Naive thymus-derived CD8-positive, alpha-beta T cell (primary cell): ENCODE data around the gene APBB1. TPM values are rescaled to one million over a fixed set of nuclear protein-coding genes. Genes with fewer than 3 reads are reported as not detected.

ENCODE experiments used
- ATAC-seq, 2 donors: fragments of 150-1000 bp; cut with Tn5 transposase in 1 of 2; sonication (Bioruptor Pico), chemical (Tn5 transposase) in 1 of 2; 1 replicate in 1 of 2; 2 replicates in 1 of 2; pipeline ENCODE4 v1.10.0; 2021; ENCODE audit warnings: mild to moderate bottlenecking in 2 of 2, moderate library complexity in 2 of 2
- POLR2A ChIA-PET: fragments of 350-600 bp; sonication (Branson Sonifier 250); formaldehyde crosslinking; loops from one replicate; lab custom pipeline; 2021; ENCODE audit warnings: antibody characterized with exemption; lab: Charles Lee
- DNase-seq, 10 donors: peaks; one replicate each; pipeline versions ENCODE4 v3.0.0 to v3.0.0-alpha.2; 2020 to 2022
- H3K27ac Mint-ChIP-seq, 10 donors: one replicate each; pipeline ENCODE4 v1.8.0; 2020 to 2022; ENCODE audit warnings: mild to moderate bottlenecking in 10 of 10, mixed read lengths in 10 of 10, moderate library complexity in 4 of 10, inconsistent platforms in 1 of 10
- H3K27me3 Mint-ChIP-seq, 5 donors: one replicate each; pipeline ENCODE4 v1.8.0; 2021 to 2022; ENCODE audit warnings: mixed read lengths in 5 of 5
- H3K36me3 Mint-ChIP-seq, 3 donors: one replicate each; pipeline ENCODE4 v1.8.0; 2020 to 2022; ENCODE audit warnings: mixed read lengths in 3 of 3, mild to moderate bottlenecking in 2 of 3, inconsistent platforms in 1 of 3
- H3K4me1 Mint-ChIP-seq, 4 donors: one replicate each; pipeline ENCODE4 v1.8.0; 2021 to 2022; ENCODE audit warnings: mixed read lengths in 4 of 4
- H3K4me3 Mint-ChIP-seq, 10 donors: one replicate each; pipeline ENCODE4 v1.8.0; 2020 to 2022; ENCODE audit warnings: mild to moderate bottlenecking in 10 of 10, mixed read lengths in 10 of 10, moderate library complexity in 6 of 10, inconsistent platforms in 1 of 10
- H3K9me3 Mint-ChIP-seq, 9 donors: one replicate each; pipeline ENCODE4 v1.8.0; 2020 to 2022; ENCODE audit warnings: mixed read lengths in 9 of 9, mild to moderate bottlenecking in 3 of 9, inconsistent platforms in 1 of 9, moderate library complexity in 1 of 9
- polyA plus RNA-seq, 3 donors: library from polyadenylated mRNA; unstranded; fragments of 300-500 nt; fragmentation: Illumina TruSeq; gene quantifications; one replicate each; pipeline ENCODE4 v1.2.3, GENCODE V29; 2021
- total RNA-seq, 8 experiments: library from RNA in 2 of 8; stranded (reverse) in 2 of 8; gene quantifications; one replicate each; pipeline ENCODE4 v1.2.3 and lab custom pipeline; 2021 to 2026

Gene APBB1
- total and polyA plus RNA-seq, 5 experiments from 2014 or later = 115 to 196 (median 141) TPM

- H3K4me1 Mint-ChIP-seq = peaks cover 0 to 6% (median 0%) of the 10 kb centered on the region in 4 donors
- POLR2A ChIA-PET = no interaction called here
- no peaks in the 10 kb centered on the region for H3K36me3 Mint-ChIP-seq
- H3K27ac Mint-ChIP-seq = peak overlapping the region in 1 of 10 donors; percentile 44
- DNase-seq (no peak), ATAC-seq (no peak)
- no peaks in the 10 kb centered on the region for H3K9me3 Mint-ChIP-seq
- H3K27me3 Mint-ChIP-seq = no peaks in the 10 kb centered on the region
- no peak overlapping the region for H3K4me3 Mint-ChIP-seq
These were observed 58.7 kb downstream of the APBB1 start for GRCh38 chr11:6360183-6360582.

DNA sequence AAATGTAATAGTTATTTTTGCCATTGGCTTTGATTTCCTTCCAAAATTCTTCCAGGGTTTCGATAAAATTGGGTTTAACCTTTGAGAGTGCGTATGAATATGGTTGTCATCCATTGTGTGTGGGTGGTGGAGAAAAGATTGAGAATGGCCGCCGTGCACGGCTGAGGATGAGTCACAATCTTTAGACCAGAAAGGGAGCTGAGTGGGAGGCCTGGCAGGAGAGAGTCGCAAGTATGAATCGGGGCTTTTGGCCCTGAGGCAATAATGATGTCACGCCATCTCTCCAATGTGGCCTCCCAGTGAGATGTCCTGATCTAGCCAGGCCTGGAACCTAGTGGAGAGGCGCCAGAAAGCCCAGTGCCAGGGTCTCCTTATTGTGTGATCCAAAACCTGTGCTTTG, 61.7 kb downstream of the APBB1 start:
- peaks cover 0 to 2% (median 0%) of the 10 kb centered on the region in 4 donors for H3K4me1 Mint-ChIP-seq
- no peak overlapping the region for H3K27ac Mint-ChIP-seq
- POLR2A ChIA-PET = no interaction called here
- no peaks in the 10 kb centered on the region for H3K36me3 Mint-ChIP-seq
- DNase-seq (no peak), ATAC-seq (no peak)
- no peak overlapping the region for H3K4me3 Mint-ChIP-seq
- no peaks in the 10 kb centered on the region for H3K9me3 Mint-ChIP-seq
- peaks cover 0 to 2% (median 0%) of the 10 kb centered on the region in 5 donors for H3K27me3 Mint-ChIP-seq

DNA sequence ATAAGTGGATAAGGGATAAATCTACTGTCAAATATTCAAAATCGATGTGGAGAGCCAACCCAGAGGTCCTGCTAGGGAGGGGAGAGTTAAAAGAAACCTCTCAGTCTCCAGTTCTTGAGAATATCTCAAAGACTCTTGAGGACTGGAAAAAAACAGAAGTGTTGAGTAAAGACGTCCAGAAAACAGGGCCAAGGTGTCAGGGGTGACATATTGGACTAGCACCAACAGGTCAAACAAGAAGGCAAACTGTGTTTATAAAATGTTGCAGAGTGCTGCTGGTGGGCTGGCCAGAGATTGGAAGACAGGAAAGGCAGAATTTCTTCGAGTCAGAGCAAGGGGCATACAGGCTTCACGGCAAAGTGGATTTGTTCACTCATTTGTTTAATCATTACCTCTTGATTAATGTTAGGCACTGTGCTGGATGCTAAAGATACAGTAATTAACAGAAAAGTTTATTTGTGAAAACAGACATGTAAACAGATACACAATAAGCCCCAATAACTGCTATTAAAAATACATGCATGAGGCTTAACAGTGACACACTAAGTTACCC, 62.3 kb downstream of the APBB1 start:
- Mint-ChIP-seq H3K27ac (no peak overlapping the region), H3K4me1 (peaks cover 0 to 2% (median 0%) of the 10 kb centered on the region in 4 donors), H3K36me3 (no peaks in the 10 kb centered on the region), H3K9me3 (no peaks in the 10 kb centered on the region), H3K27me3 (peaks cover 0 to 2% (median 0%) of the 10 kb centered on the region in 5 donors), H3K4me3 (no peak overlapping the region)
- ATAC-seq (no peak), DNase-seq (no peak)
- POLR2A ChIA-PET = no interaction called here

- ATAC-seq = no peak
- Mint-ChIP-seq H3K36me3 (no peaks in the 10 kb centered on the region), H3K27me3 (peaks cover 0 to 2% (median 0%) of the 10 kb centered on the region in 5 donors), H3K9me3 (no peaks in the 10 kb centered on the region), H3K4me3 (no peak overlapping the region), H3K27ac (no peak overlapping the region), H3K4me1 (peaks cover 0 to 2% (median 0%) of the 10 kb centered on the region in 4 donors)
- POLR2A ChIA-PET = no interaction called here
- no peak for DNase-seq
These were observed 64.0 kb downstream of the APBB1 start for GRCh38 chr11:6354651-6355485.

GRCh38 chr11:6353367-6353987, 65.4 kb downstream of the APBB1 start:
- Mint-ChIP-seq H3K9me3 (no peaks in the 10 kb centered on the region), H3K36me3 (no peaks in the 10 kb centered on the region), H3K27me3 (peaks cover 0 to 2% (median 0%) of the 10 kb centered on the region in 5 donors), H3K4me3 (no peak overlapping the region), H3K27ac (peak overlapping the region in 4 of 10 donors; percentile 25 to 58 (median 52)), H3K4me1 (peaks cover 0 to 2% (median 0%) of the 10 kb centered on the region in 4 donors)
- ATAC-seq (peak; percentile 57 to 84), DNase-seq (peak; percentile 12 to 77 (median 54))
- POLR2A ChIA-PET = no interaction called here

DNA sequence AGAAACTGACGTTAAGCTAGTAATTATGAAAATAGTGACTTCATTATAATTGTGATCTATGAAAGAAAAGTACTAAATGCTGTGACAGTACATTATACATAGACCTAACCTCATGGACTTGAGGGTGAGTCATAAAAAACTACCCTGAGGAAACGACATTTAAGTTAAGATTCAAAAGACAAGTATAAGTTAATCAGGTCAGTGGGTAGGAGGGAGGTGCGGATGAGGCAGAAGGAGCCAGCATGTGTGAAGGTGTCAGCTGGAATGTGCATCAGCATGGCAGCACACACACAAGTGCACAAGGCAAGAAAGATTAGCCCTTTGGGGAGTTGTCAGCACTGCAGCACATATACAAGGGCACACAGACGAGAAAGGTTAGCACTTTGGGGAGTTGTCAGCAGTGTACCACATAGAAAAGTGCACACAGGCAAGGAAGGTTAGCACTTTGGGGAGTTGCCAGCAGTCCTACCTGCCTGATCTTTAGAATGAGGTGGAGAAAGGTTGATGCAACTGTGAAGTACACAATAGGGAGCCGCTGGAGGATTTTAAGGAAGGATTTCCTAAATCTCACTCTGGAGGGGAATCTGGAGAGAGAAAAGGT, 67.0 kb downstream of the APBB1 start:
- POLR2A ChIA-PET = no interaction called here
- no peak for DNase-seq
- H3K4me3 Mint-ChIP-seq = no peak overlapping the region
- no peaks in the 10 kb centered on the region for H3K36me3 Mint-ChIP-seq
- H3K27ac Mint-ChIP-seq = peak overlapping the region in 1 of 10 donors; percentile 35
- no peak for ATAC-seq
- peaks cover 0 to 5% (median 0%) of the 10 kb centered on the region in 5 donors for H3K27me3 Mint-ChIP-seq
- H3K9me3 Mint-ChIP-seq = no peaks in the 10 kb centered on the region
- peaks cover 0 to 2% (median 0%) of the 10 kb centered on the region in 4 donors for H3K4me1 Mint-ChIP-seq

DNA sequence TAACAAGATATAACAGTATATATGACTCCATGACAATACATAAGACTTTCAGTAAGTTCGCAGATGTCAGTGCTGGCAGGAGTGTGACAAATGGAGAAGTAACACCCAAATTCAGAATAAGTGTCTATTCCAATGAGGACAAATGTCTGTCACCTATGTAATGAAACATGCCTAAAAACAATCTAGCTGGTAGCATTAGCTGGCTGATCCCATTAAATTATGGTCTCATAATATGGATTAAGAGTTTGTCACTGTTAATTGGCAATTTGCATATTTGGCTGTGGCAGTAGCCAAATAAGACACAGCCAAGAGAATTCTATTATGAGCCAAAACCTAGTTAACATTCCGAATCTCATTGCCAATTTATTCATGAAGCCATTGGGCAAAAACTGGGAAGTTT, 68.4 kb downstream of the APBB1 start:
- H3K4me3 Mint-ChIP-seq = no peak overlapping the region
- H3K27me3 Mint-ChIP-seq = peaks cover 0 to 5% (median 3%) of the 10 kb centered on the region in 5 donors
- DNase-seq (no peak), ATAC-seq (no peak)
- no peaks in the 10 kb centered on the region for H3K36me3 Mint-ChIP-seq
- H3K27ac Mint-ChIP-seq = no peak overlapping the region
- POLR2A ChIA-PET = no interaction called here
- H3K4me1 Mint-ChIP-seq = peaks cover 0 to 2% (median 0%) of the 10 kb centered on the region in 4 donors
- no peaks in the 10 kb centered on the region for H3K9me3 Mint-ChIP-seq

- Mint-ChIP-seq H3K4me3 (no peak overlapping the region), H3K27me3 (peaks cover 0 to 7% (median 5%) of the 10 kb centered on the region in 5 donors), H3K9me3 (no peaks in the 10 kb centered on the region), H3K36me3 (no peaks in the 10 kb centered on the region), H3K4me1 (peaks cover 0 to 2% (median 0%) of the 10 kb centered on the region in 4 donors), H3K27ac (no peak overlapping the region)
- POLR2A ChIA-PET = no interaction called here
- ATAC-seq = no peak
- no peak for DNase-seq
These were observed 68.9 kb downstream of the APBB1 start for GRCh38 chr11:6350043-6350442.

GRCh38 chr11:6345366-6345765, 73.5 kb downstream of the APBB1 start:
- no peaks in the 10 kb centered on the region for H3K36me3 Mint-ChIP-seq
- DNase-seq (no peak), ATAC-seq (no peak)
- H3K27ac Mint-ChIP-seq = no peak overlapping the region
- H3K9me3 Mint-ChIP-seq = no peaks in the 10 kb centered on the region
- peaks cover 0 to 12% (median 6%) of the 10 kb centered on the region in 5 donors for H3K27me3 Mint-ChIP-seq
- H3K4me1 Mint-ChIP-seq = no peaks in the 10 kb centered on the region
- POLR2A ChIA-PET = no interaction called here
- no peak overlapping the region for H3K4me3 Mint-ChIP-seq

Other genes starting within 250 kb of the APBB1 start
- not detected for gene OR52B2, start 248.8 kb downstream of the APBB1 start, total RNA-seq
- not detected for gene OR52B2, start 248.8 kb downstream of the APBB1 start, polyA plus RNA-seq
- not detected for gene OR52W1, start 219.9 kb downstream of the APBB1 start, total RNA-seq
- gene OR52W1, start 219.9 kb downstream of the APBB1 start, polyA plus RNA-seq = not detected
- not detected for gene C11orf42, start 213.5 kb downstream of the APBB1 start, total RNA-seq
- not detected for gene C11orf42, start 213.5 kb downstream of the APBB1 start, polyA plus RNA-seq
- gene FHIP1B, start 184.5 kb downstream of the APBB1 start, total RNA-seq = 10 to 100 TPM; 46.7 to 48.5 TPM
- 10 to 100 TPM in 2 of 3 donors, 1 to 10 TPM in 1; 9.3 to 14.9 (median 11.4) TPM for gene FHIP1B, start 184.5 kb downstream of the APBB1 start, polyA plus RNA-seq
- gene CNGA4, start 180.0 kb downstream of the APBB1 start, total RNA-seq = 1 to 10 TPM in 1 of 2 experiments, under 1 TPM in 1; 0.70 to 1.2 TPM
- under 1 TPM in 2 of 3 donors, not detected in 1; 0.13 to 0.33 TPM for gene CNGA4, start 180.0 kb downstream of the APBB1 start, polyA plus RNA-seq
- not detected for gene CCKBR, start 159.3 kb downstream of the APBB1 start, total RNA-seq
- not detected for gene CCKBR, start 159.3 kb downstream of the APBB1 start, polyA plus RNA-seq
- not detected for gene CAVIN3, start 98.6 kb downstream of the APBB1 start, total RNA-seq
- not detected for gene CAVIN3, start 98.6 kb downstream of the APBB1 start, polyA plus RNA-seq
- gene SMPD1, start 28.6 kb downstream of the APBB1 start, total RNA-seq = 10 to 100 TPM; 54.8 to 62.0 TPM
- 10 to 100 TPM; 22.4 to 32.6 (median 31.7) TPM for gene SMPD1, start 28.6 kb downstream of the APBB1 start, polyA plus RNA-seq
- 1 to 10 TPM; 1.6 to 1.7 TPM for gene HPX, start 21.9 kb upstream of the APBB1 start, total RNA-seq
- not detected for gene HPX, start 21.9 kb upstream of the APBB1 start, polyA plus RNA-seq
- gene TRIM3, start 54.8 kb upstream of the APBB1 start, total RNA-seq = 10 to 100 TPM; 20.7 to 25.9 TPM
- gene TRIM3, start 54.8 kb upstream of the APBB1 start, polyA plus RNA-seq = 1 to 10 TPM; 1.2 to 2.4 (median 1.8) TPM
- gene ARFIP2, start 62.2 kb upstream of the APBB1 start, total RNA-seq = 10 to 100 TPM; 54.6 to 56.1 TPM
- 10 to 100 TPM; 31.1 to 43.8 (median 38.3) TPM for gene ARFIP2, start 62.2 kb upstream of the APBB1 start, polyA plus RNA-seq
- 10 to 100 TPM; 69.2 to 71.5 TPM for gene TIMM10B, start 62.4 kb upstream of the APBB1 start, total RNA-seq
- gene TIMM10B, start 62.4 kb upstream of the APBB1 start, polyA plus RNA-seq = 10 to 100 TPM; 30.5 to 42.7 (median 30.9) TPM
- gene DNHD1, start 78.2 kb upstream of the APBB1 start, total RNA-seq = 10 to 100 TPM; 62.4 to 62.8 TPM
- 1 to 10 TPM; 1.0 to 1.9 (median 1.1) TPM for gene DNHD1, start 78.2 kb upstream of the APBB1 start, polyA plus RNA-seq
- 10 to 100 TPM; 35.3 to 35.7 TPM for gene RRP8, start 184.5 kb upstream of the APBB1 start, total RNA-seq
- 10 to 100 TPM; 17.8 to 25.9 (median 20.9) TPM for gene RRP8, start 184.5 kb upstream of the APBB1 start, polyA plus RNA-seq
- 10 to 100 TPM; 88.5 to 93.5 TPM for gene ILK, start 184.7 kb upstream of the APBB1 start, total RNA-seq
- 10 to 100 TPM; 63.7 to 72.5 (median 68.5) TPM for gene ILK, start 184.7 kb upstream of the APBB1 start, polyA plus RNA-seq
- gene TAF10, start 193.1 kb upstream of the APBB1 start, total RNA-seq = 100 to 1,000 TPM; 107 to 116 TPM
- gene TAF10, start 193.1 kb upstream of the APBB1 start, polyA plus RNA-seq = 100 to 1,000 TPM; 247 to 332 (median 249) TPM
- gene TPP1, start 200.3 kb upstream of the APBB1 start, total RNA-seq = 100 to 1,000 TPM; 130 TPM
- 100 to 1,000 TPM in 1 of 3 donors, 10 to 100 TPM in 2; 84.8 to 107 (median 85.1) TPM for gene TPP1, start 200.3 kb upstream of the APBB1 start, polyA plus RNA-seq
- 10 to 100 TPM; 14.4 to 14.9 TPM for gene DCHS1, start 236.7 kb upstream of the APBB1 start, total RNA-seq
- 1 to 10 TPM; 2.2 to 6.1 (median 2.9) TPM for gene DCHS1, start 236.7 kb upstream of the APBB1 start, polyA plus RNA-seq